Hepatocyte (in vitro differentiated cells): Measurements from ENCODE around the gene ARF3. TPM values are rescaled to one million over a fixed set of nuclear protein-coding genes. Genes with fewer than 3 reads are reported as not detected.

ENCODE experiments used
- DNase-seq: peaks from one replicate; pipeline ENCODE4 v3.0.0-alpha.2; 2016; ENCODE audit warnings: low spot score
- H2AFZ ChIP-seq: fragments of 200-600 bp; sonication (generic); 2 replicates; pipeline ENCODE4 v1.6.0; 2016; ENCODE audit warnings: antibody characterized with exemption, mild to moderate bottlenecking
- H3K27ac ChIP-seq: fragments of 200-600 bp; sonication (generic); 2 replicates; pipeline ENCODE4 v1.5.1; 2016; ENCODE audit warnings: mild to moderate bottlenecking
- H3K27me3 ChIP-seq: fragments of 200-600 bp; sonication (generic); 2 replicates; pipeline ENCODE4 v1.6.1; 2016
- H3K36me3 ChIP-seq: fragments of 200-600 bp; sonication (generic); replicated peaks from 2 replicates; pipeline ENCODE4 v1.5.1; 2016; ENCODE audit warnings: low read depth; ENCODE audit not compliant: insufficient read depth
- H3K4me1 ChIP-seq: fragments of 200-600 bp; sonication (generic); 2 replicates; pipeline ENCODE4 v1.5.1; 2016; ENCODE audit warnings: mild to moderate bottlenecking, moderate library complexity; ENCODE audit not compliant: insufficient read depth
- H3K4me2 ChIP-seq: fragments of 200-600 bp; sonication (generic); 2 replicates; pipeline ENCODE4 v1.6.0; 2016
- H3K4me3 ChIP-seq: fragments of 200-600 bp; sonication (generic); 2 replicates; pipeline ENCODE4 v1.5.1; 2016; ENCODE audit warnings: mild to moderate bottlenecking
- H3K79me2 ChIP-seq: fragments of 200-600 bp; sonication (generic); 2 replicates; pipeline ENCODE4 v1.6.0; 2017; ENCODE audit warnings: mild to moderate bottlenecking
- H3K9me2 ChIP-seq: fragments of 200-600 bp; sonication (generic); replicated peaks from 2 replicates; pipeline ENCODE4 v1.6.0; 2017; ENCODE audit warnings: mild to moderate bottlenecking; ENCODE audit not compliant: insufficient read depth
- H3K9me3 ChIP-seq: fragments of 200-600 bp; sonication (generic); 2 replicates; pipeline ENCODE4 v1.5.1; 2016; ENCODE audit warnings: low read depth, mild to moderate bottlenecking
- H4K20me1 ChIP-seq: fragments of 200-600 bp; sonication (generic); 2 replicates; pipeline ENCODE4 v1.6.0; 2016; ENCODE audit warnings: mild to moderate bottlenecking; ENCODE audit not compliant: insufficient read depth, poor library complexity, severe bottlenecking
- EZH2 ChIP-seq: fragments of 200-600 bp; sonication (generic); IDR thresholded peaks from 2 replicates; pipeline ENCODE4 v1.6.1; 2016; ENCODE audit warnings: antibody characterized with exemption, mild to moderate bottlenecking, borderline replicate concordance
- EZH2phosphoT487 ChIP-seq: fragments of 200-600 bp; sonication (generic); IDR thresholded peaks from one replicate; pipeline ENCODE4 v1.6.1; 2018; ENCODE audit warnings: antibody characterized with exemption, mild to moderate bottlenecking, low read depth, moderate library complexity; ENCODE audit not compliant: unreplicated experiment, severe bottlenecking
- WGBS: methylation state at CpG from one replicate; pipeline ENCODE4 v1.1.6; 2016; ENCODE audit warnings: low lambda C conversion rate; ENCODE audit errors: missing lambda C conversion rate; 5-methylcytosine and 5-hydroxymethylcytosine counted together
- polyA plus RNA-seq: library from polyadenylated mRNA; unstranded; fragments of >200 nt; fragmentation: Nextera tagmentation; extraction: Ambion mirVana; gene quantifications from 2 replicates; pipeline ENCODE4 v1.2.1, GENCODE V29; 2016
- total RNA-seq: library from RNA; depleted of rRNA; stranded (reverse); fragments of >200 nt; gene quantifications from 2 replicates; pipeline ENCODE4 v1.2.3, GENCODE V29; 2014
- TF ChIP-seq, protein P1 (sequence below): fragments of 200-600 bp; sonication (generic); IDR thresholded peaks from 2 replicates; pipeline ENCODE4 v1.5.1; 2016; ENCODE audit warnings: antibody characterized with exemption, mild to moderate bottlenecking; ENCODE audit not compliant: poor library complexity

The ARF3 gene
- total and polyA plus RNA-seq, 2 experiments from 2014 or later, result 57.6 to 71.3 TPM

DNA sequence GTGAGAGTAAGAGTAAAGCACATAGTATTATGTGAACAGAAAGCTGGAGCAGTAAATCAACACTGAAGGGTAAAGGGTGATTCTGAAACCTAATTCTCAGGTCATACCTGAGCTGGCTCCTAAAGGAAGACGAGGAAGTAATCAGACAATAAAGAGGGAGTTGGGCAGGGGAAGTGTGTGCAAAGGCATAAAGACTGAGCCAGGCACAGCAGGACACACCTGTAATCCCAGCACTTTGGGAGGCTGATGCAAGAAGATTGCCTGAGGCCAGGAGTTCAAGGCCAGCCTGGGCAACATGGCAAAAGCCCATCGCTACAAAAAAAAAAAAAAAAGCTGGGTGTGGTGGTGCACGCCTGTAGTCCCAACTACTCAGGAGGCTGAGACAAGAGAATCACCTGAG, 9.6 kb downstream of the ARF3 start:
- TF ChIP-seq, protein P1, sequence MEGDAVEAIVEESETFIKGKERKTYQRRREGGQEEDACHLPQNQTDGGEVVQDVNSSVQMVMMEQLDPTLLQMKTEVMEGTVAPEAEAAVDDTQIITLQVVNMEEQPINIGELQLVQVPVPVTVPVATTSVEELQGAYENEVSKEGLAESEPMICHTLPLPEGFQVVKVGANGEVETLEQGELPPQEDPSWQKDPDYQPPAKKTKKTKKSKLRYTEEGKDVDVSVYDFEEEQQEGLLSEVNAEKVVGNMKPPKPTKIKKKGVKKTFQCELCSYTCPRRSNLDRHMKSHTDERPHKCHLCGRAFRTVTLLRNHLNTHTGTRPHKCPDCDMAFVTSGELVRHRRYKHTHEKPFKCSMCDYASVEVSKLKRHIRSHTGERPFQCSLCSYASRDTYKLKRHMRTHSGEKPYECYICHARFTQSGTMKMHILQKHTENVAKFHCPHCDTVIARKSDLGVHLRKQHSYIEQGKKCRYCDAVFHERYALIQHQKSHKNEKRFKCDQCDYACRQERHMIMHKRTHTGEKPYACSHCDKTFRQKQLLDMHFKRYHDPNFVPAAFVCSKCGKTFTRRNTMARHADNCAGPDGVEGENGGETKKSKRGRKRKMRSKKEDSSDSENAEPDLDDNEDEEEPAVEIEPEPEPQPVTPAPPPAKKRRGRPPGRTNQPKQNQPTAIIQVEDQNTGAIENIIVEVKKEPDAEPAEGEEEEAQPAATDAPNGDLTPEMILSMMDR, result no peak
- TF ChIP-seq EZH2, result no peak
- no peak for TF ChIP-seq EZH2phosphoT487
- H3K27me3 ChIP-seq, result no peaks in the 10 kb centered on the region
- H3K4me1 ChIP-seq, result no peaks in the 10 kb centered on the region
- H3K9me2 ChIP-seq, result no peaks in the 10 kb centered on the region
- no peak overlapping the region for H3K27ac ChIP-seq
- 89% methylated on average over 3 of the region's 3 CpGs for WGBS
- H2AFZ ChIP-seq, result no peak overlapping the region
- no peak overlapping the region for H3K4me2 ChIP-seq
- no peaks in the 10 kb centered on the region for H3K9me3 ChIP-seq
- DNase-seq, result no peak
- no peaks in the 10 kb centered on the region for H3K36me3 ChIP-seq
- H3K4me3 ChIP-seq, result no peak overlapping the region
- H4K20me1 ChIP-seq, result peaks cover 75% of the 10 kb centered on the region
- H3K79me2 ChIP-seq, result peaks cover 94% of the 10 kb centered on the region

DNA sequence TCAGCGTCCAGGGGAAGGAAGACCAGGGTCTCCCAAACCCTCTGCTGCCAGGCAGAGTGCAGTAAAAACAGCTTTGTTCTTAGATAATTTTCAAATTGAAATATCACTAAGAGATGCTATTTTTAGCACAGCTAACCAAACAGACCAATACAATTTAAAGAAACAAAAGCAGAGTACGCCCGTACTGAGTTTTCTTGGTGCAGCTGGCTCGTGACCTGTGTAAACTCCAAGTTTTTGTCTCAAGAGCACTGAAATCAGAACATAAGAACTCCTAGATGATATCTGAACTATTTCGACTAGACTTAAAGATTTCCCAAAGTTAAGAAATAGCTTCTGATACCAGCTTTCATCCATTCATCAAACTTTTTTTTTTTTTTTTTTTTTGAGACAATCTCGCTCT, 10.3 kb downstream of the ARF3 start:
- H3K27ac ChIP-seq, result peak overlapping the region; percentile 18
- no peaks in the 10 kb centered on the region for H3K36me3 ChIP-seq
- no peaks in the 10 kb centered on the region for H3K9me2 ChIP-seq
- TF ChIP-seq, protein P1, result no peak
- TF ChIP-seq EZH2, result no peak
- TF ChIP-seq EZH2phosphoT487, result no peak
- H3K79me2 ChIP-seq, result peaks cover 91% of the 10 kb centered on the region
- H3K4me2 ChIP-seq, result no peak overlapping the region
- DNase-seq, result no peak
- no peaks in the 10 kb centered on the region for H3K9me3 ChIP-seq
- H2AFZ ChIP-seq, result no peak overlapping the region
- no peak overlapping the region for H3K4me3 ChIP-seq
- H3K27me3 ChIP-seq, result no peaks in the 10 kb centered on the region
- H4K20me1 ChIP-seq, result peaks cover 74% of the 10 kb centered on the region
- WGBS, result 86% methylated on average over 6 of the region's 6 CpGs
- no peaks in the 10 kb centered on the region for H3K4me1 ChIP-seq

DNA sequence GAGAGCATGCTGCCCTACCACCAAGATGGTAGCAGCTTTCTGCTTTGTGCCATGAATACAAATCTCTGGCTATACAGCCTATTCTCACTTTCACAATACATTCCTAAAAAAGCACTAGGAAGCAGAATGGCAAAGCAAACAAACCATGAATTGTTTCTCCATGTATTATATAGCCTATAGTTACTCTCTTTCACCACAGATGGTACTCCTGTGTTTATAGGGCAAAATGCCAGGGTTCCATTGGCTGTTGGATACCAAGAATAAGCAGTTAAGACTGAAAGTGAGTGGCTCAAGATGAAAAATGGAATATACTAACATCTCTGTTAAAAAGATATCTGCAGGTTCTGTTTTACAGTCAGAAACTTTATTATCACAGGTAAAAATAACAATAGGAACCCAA, 11.1 kb downstream of the ARF3 start:
- no peak for TF ChIP-seq EZH2phosphoT487
- TF ChIP-seq, protein P1, result no peak
- Histone ChIP-seq H3K4me1 (no peaks in the 10 kb centered on the region), H3K9me3 (no peaks in the 10 kb centered on the region), H2AFZ (no peak overlapping the region), H3K79me2 (peaks cover 88% of the 10 kb centered on the region), H3K36me3 (no peaks in the 10 kb centered on the region), H3K4me3 (no peak overlapping the region), H4K20me1 (peaks cover 72% of the 10 kb centered on the region), H3K4me2 (no peak overlapping the region), H3K27ac (no peak overlapping the region), H3K27me3 (no peaks in the 10 kb centered on the region), H3K9me2 (no peaks in the 10 kb centered on the region)
- DNase-seq, result no peak

DNA sequence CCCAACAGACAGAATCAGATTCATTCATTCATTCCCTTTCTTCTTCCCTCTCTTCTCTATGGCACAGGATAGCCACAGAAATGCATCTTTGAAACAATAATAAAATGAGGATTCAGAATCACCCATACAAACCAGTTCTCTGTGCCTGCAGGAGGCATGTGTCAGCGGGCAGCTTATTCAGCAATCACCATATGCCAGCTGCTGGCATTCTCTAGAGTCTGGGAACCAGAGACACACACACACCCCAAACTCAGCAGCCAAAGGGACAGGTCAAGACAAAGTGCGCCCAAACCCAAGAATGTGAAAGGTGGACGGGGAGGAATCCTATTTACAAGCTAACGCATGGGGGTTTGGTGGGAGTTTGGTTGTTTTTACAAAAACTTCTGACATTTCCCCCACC, 14.1 kb downstream of the ARF3 start:
- no peaks in the 10 kb centered on the region for H3K9me3 ChIP-seq

More for the DNA sequence above, 14.1 kb downstream of the ARF3 start:
- Histone ChIP-seq H3K27ac (no peak overlapping the region), H3K4me1 (no peaks in the 10 kb centered on the region), H4K20me1 (peaks cover 49% of the 10 kb centered on the region), H3K79me2 (peaks cover 59% of the 10 kb centered on the region), H3K27me3 (no peaks in the 10 kb centered on the region), H3K4me2 (no peak overlapping the region), H3K9me2 (no peaks in the 10 kb centered on the region), H3K36me3 (no peaks in the 10 kb centered on the region), H2AFZ (no peak overlapping the region), H3K4me3 (no peak overlapping the region)
- 83% methylated on average over 4 of the region's 4 CpGs for WGBS
- TF ChIP-seq, protein P1, result no peak
- TF ChIP-seq EZH2 (no peak), EZH2phosphoT487 (no peak)
- DNase-seq, result no peak
